LNCaP clone FGC (cell line): Measurements from ENCODE around the gene C8G.

Experiments
- DNase-seq: peaks from one replicate; pipeline ENCODE4 v3.0.0-alpha.2; 2011; ENCODE audit warnings: low read depth
- H3K4me3 ChIP-seq: 2 replicates; pipeline ENCODE4 v1.5.1; 2011; ENCODE audit warnings: mild to moderate bottlenecking, low read depth, low read length, control low read depth
- TF ChIP-seq, protein P1 (sequence below): IDR thresholded peaks from 2 replicates; pipeline ENCODE4 v1.5.1; 2012; ENCODE audit warnings: mild to moderate bottlenecking; ENCODE audit not compliant: control insufficient read depth, insufficient read depth; ENCODE audit errors: extremely low read depth

Gene C8G

DNA sequence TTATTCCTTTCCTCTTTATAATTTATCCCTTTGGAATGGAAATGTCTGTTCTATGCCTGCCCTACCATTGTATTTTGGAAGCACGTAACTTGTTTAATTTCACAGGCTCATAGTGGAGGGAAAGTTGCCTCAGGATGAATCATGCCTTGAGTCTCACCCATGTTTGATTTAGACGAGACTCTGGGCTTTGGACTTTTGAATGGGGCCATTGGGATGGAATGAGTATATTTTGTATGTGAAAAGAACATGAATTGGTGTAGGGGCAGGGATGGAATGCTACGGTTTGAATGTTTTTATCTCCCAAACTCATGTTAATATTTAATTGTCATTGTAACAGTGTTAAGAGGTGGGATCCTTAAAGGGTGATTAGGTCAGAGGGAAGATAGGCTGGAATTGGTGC is 10.8 kb upstream of the C8G start:
- H3K4me3 ChIP-seq: no peak overlapping the region
- TF ChIP-seq, protein P1, sequence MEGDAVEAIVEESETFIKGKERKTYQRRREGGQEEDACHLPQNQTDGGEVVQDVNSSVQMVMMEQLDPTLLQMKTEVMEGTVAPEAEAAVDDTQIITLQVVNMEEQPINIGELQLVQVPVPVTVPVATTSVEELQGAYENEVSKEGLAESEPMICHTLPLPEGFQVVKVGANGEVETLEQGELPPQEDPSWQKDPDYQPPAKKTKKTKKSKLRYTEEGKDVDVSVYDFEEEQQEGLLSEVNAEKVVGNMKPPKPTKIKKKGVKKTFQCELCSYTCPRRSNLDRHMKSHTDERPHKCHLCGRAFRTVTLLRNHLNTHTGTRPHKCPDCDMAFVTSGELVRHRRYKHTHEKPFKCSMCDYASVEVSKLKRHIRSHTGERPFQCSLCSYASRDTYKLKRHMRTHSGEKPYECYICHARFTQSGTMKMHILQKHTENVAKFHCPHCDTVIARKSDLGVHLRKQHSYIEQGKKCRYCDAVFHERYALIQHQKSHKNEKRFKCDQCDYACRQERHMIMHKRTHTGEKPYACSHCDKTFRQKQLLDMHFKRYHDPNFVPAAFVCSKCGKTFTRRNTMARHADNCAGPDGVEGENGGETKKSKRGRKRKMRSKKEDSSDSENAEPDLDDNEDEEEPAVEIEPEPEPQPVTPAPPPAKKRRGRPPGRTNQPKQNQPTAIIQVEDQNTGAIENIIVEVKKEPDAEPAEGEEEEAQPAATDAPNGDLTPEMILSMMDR: no peak
- DNase-seq: no peak

DNA sequence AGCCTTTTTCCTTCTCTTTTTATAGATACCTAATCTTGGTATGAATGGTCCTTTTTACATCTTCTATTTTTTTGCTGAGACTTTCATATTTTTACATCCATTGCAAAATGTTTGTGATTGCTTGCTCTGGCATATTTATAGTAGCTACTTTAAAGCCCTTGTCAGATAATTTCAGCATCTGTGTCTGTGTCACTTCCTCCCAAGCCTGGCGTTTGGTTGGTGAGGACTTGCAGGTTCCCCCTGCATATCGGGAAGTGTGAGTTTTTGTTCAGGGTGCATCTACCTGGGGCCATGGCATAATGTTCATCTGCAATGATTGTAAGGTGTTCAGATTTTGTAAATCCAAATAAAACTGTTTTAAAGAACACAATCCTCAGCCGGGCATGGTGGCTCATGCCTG is 9.4 kb upstream of the C8G start:
- TF ChIP-seq, protein P1: no peak
- no peak overlapping the region for H3K4me3 ChIP-seq
- DNase-seq: no peak

DNA sequence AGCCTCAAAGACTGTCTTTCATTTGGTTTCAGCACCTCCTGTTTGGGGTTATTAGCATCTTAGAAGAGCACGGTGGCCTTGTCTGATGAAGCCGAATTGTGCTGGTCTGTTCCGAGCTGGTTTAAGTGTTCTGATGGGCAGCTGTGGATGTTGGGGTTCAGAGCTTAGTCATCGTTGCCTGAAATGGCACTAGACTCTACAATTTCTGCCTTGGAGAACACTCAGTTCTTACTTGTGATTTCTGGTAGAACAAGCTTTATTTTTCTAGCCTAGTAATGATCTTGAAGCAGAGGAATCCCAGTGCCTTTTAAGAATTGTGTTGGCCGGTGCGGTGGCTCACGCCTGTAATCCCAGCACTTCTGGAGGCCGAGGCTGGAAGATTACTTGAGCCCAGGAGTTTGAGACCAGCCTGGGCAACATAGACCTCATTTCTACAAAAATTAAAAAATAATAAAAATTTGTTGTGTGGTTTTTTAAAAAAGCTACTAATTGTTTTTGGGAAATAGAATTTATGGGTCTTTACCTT is 8.3 kb upstream of the C8G start:
- no peak overlapping the region for H3K4me3 ChIP-seq
- DNase-seq: no peak
- TF ChIP-seq, protein P1: no peak

GRCh38 chr9:136937186-136938001 is 7.6 kb upstream of the C8G start:
- TF ChIP-seq, protein P1: no peak
- no peak overlapping the region for H3K4me3 ChIP-seq
- DNase-seq: no peak

- TF ChIP-seq, protein P1: no peak
- DNase-seq: no peak
- no peak overlapping the region for H3K4me3 ChIP-seq
Measured at GRCh38 chr9:136939431-136939995, 5.5 kb upstream of the C8G start.

DNA sequence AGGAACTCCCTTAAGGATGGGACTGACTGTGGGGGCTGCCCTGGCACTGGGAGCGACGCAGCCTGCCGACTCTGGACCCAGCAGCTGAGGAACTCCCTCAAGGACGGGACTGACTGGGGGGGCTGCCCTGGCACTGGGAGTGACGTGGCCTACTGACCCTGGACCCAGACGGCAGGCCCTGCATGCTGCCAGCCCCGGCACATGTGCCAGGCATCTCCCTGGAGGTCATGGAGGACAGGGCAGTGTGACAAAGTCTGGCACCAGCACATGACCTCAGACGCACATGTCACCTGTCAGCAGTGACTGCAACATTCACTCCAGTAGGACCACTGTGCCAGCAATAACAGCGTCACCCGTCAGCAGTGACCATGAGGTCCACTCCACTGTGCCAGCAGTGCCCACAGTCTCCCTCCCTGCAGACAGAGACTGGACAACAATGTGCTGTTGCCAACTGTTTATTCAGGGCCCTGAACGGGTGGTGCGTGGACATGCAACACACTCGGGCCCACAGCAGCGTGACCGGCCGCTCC is 5.0 kb upstream of the C8G start:
- no peak for DNase-seq
- TF ChIP-seq, protein P1: no peak
- no peak overlapping the region for H3K4me3 ChIP-seq
